GM21723 (cell line): ENCODE results near the gene RGS7.
"Not testable (repeated sequence)": the region's sequence is repeated elsewhere in the genome, so short reads cannot be mapped to it uniquely, and the experiment has no call there.

Source experiments
- ATAC-seq: cut with Tn5 transposase; IDR thresholded peaks from one replicate; pipeline ENCODE4 v1.9.1; 2021; ENCODE audit warnings: mild to moderate bottlenecking, moderate library complexity; ENCODE audit not compliant: unreplicated experiment

Gene RGS7

GRCh38 chr1:241143765-241144442 lies 213.1 kb downstream of the RGS7 start:
- ATAC-seq, result no peak

GRCh38 chr1:241142493-241142892 lies 214.5 kb downstream of the RGS7 start:
- ATAC-seq, result no peak

GRCh38 chr1:241141646-241142045 lies 215.4 kb downstream of the RGS7 start:
- ATAC-seq, result not testable (repeated sequence)

- ATAC-seq, result no peak
Measured at GRCh38 chr1:241140670-241141069, 216.3 kb downstream of the RGS7 start.

GRCh38 chr1:241139047-241139446 lies 218.0 kb downstream of the RGS7 start:
- ATAC-seq, result no peak

- ATAC-seq, result no peak
Measured at GRCh38 chr1:241138248-241138647, 218.8 kb downstream of the RGS7 start.

- ATAC-seq, result no peak
Measured at GRCh38 chr1:241136389-241136788, 220.6 kb downstream of the RGS7 start.

GRCh38 chr1:241131636-241132194 lies 225.3 kb downstream of the RGS7 start:
- no peak for ATAC-seq

GRCh38 chr1:241130881-241131280 lies 226.1 kb downstream of the RGS7 start:
- no peak for ATAC-seq

- ATAC-seq, result no peak
Measured at GRCh38 chr1:241129207-241129960, 227.6 kb downstream of the RGS7 start.

GRCh38 chr1:241125286-241125685 lies 231.7 kb downstream of the RGS7 start:
- no peak for ATAC-seq

GRCh38 chr1:241118049-241118448 lies 239.0 kb downstream of the RGS7 start:
- ATAC-seq, result no peak

- no peak for ATAC-seq
Measured at GRCh38 chr1:241115784-241116183, 241.2 kb downstream of the RGS7 start.

GRCh38 chr1:241114699-241115233 lies 242.2 kb downstream of the RGS7 start:
- ATAC-seq, result no peak

GRCh38 chr1:241113557-241113956 lies 243.4 kb downstream of the RGS7 start:
- no peak for ATAC-seq

- no peak for ATAC-seq
Measured at GRCh38 chr1:241109039-241109438, 248.0 kb downstream of the RGS7 start.

- no peak for ATAC-seq
Measured at GRCh38 chr1:241105147-241105546, 251.9 kb downstream of the RGS7 start.

GRCh38 chr1:241102664-241103063 lies 254.3 kb downstream of the RGS7 start:
- no peak for ATAC-seq

GRCh38 chr1:241101622-241102021 lies 255.4 kb downstream of the RGS7 start:
- ATAC-seq, result no peak

- no peak for ATAC-seq
Measured at GRCh38 chr1:241097479-241097878, 259.5 kb downstream of the RGS7 start.

GRCh38 chr1:241096982-241097381 lies 260.0 kb downstream of the RGS7 start:
- ATAC-seq, result no peak

- no peak for ATAC-seq
Measured at GRCh38 chr1:241095847-241096246, 261.2 kb downstream of the RGS7 start.
